ENCODE data around the gene SCFD2.
A peak's percentile ranks its signal among the peaks of the same experiment; 100 is the strongest.

The SCFD2 gene

DNA sequence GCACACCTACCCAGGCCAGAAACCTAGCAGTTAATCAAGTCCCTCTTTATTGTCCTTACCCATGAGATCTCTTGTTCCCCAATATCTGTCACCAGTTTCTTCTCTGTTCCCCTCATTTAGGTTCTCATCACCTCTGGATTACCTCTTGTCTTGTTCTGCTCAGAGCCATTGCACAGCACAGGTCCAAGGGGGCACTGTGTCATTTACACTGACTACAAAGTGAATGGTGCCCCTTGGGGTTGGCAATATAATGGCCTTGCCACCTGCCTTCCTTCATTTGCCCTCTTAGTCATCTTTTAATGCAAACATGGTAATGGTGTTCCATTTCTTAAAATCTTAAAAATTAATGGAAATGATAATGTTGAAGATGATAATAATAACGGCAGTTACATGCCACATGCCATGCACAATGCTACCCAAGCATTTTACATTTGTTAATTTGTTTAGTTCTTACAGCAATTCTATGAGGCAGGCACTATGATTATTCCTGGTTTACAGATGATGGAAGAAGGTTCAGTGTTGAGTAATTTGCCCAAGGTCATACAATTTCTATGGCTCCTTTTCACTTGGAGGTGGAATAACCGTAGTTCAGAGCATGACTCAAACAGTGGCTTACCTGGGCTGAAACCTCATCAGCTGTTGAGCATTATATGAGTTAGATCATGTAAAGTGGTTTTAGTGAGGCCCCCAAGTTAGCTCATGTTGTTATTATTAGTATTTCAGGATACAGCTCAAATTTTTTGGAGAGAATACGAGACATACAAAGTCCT, 385.9 kb downstream of the SCFD2 start:
- DNase-seq: peak in 1 of 2 experiments; percentile 15

DNA sequence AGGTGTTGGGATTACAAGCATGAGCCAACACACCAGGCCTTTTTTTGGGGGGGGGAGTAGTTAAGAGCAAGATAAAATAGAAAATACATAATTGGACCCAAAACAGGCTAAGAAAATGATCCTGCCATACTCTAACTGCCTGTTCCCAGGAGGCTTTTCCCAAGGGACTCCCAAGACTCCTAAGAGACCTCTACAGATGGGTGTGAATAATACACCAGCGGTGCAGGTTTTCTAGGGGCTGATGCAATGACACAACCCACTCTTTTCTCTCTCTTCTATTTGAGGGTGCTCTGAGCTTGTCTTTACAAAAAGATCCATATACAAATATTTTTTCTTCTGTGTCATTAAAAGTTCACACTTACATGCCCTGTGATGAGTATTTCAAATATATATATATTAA, 386.8 kb downstream of the SCFD2 start:
- DNase-seq: no peak

DNA sequence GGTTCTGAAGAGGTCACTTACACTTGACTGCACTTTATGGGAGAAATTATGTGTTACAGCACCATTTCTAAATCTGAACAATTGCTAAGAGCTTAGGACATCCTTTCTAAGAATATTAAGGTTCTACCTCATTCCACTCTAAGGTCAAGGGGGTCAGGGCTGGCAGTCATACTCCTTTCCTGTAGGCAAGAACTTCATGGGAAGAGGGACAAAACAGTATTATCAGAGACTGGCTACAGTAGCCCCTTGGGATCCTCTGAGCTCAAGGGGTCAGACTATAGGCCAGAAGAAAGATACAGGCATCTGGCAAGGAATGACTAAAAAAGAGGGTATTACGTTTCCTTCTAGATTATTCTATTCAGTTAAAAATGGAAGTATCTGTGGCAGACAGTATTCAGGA, 388.6 kb downstream of the SCFD2 start:
- no peak for DNase-seq

DNA sequence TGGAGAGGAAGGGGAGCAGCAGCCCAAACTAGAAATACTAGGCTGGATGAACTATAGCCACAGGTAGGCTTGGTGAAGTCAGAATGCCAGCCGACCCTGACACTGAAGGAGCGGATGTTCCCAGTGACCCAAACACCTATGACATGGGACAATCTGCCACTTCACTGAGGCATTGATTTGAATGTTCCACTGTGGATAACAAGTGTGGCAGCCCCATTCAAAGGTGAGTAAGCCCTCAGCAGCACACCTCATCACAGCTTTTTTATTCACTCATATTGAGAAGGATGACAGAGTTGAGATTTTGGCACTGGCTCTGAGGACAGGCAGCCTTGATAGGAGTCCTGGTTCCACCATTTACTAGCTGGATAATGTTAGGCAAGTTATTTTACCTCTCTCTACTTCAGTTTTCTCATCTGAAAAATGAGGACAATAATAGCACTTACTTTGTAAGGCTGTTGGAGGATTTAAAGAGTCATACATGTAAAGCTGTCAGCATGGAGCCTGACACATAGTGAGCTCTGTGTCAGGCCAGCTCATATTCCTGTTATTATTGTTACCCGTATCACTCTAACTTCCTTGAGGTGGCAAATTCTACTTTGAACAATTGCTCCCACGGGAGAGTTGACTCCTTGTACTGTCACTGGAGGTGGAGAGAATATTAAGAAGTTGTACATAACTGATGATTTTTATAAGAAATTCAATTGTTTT, 389.2 kb downstream of the SCFD2 start:
- DNase-seq: no peak

- no peak for DNase-seq
Measured at GRCh38 chr4:52968691-52969090, 397.2 kb downstream of the SCFD2 start.

GRCh38 chr4:52968241-52968640, 397.6 kb downstream of the SCFD2 start:
- DNase-seq: no peak

DNA sequence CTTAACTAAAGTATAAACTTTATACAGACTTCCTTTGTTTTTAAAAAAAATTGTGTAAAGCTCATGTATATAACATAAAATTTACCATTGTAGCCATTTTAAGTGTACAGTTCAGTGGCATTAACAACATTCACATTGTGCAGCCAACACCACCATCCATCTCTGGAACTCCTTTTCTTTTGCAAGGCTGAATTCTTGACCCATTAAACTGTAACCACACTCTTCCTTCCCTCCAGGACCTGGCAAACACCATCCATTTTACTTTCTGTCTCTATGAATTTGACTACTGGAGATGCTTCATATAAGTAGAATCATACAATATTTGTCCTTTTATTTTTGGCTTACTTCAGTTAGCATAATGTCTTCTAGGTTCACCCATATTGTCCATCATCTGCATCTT, 399.1 kb downstream of the SCFD2 start:
- DNase-seq: no peak

DNA sequence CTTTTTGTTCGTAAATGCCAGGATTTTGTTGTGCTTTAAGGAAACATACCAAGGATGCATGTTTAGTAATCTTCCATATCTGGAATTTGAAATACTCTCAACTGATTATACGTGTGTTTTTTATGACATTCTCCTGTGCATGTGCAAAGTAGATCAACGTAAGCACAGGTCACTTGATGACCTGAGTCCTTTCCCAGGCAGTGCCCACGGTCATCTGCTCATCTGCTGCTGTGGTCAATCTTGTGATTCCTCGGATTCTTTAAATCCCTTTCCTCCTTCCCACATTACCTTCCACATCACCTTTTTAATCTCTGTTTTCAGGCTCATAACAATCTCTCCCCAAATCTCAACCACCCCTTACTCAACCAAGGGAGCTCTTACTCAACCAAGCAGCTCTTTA, 399.7 kb downstream of the SCFD2 start:
- no peak for DNase-seq

DNA sequence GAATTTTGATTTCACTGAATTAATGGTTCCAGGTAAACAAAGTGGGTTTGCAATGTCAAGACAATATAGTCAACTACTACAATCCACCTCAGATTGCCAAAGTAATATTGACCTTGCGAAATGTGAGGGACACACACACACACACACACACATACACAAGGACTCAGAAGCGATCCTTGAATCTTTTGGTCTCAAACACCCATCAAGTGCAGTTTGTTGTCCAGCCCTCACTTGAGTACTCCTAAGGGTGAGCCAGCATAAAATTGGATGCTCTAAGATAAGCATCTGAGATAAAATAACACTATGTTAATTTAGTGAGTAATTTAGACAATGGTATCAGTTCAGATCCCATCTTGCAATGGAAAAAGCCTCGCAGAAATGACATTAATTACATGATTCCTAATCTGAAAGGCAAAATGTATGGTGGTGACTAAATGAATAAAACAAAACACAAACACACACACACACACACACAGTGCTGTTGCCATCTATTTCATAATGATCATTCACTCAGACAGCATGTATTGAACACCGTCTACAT, 401.2 kb downstream of the SCFD2 start:
- DNase-seq: no peak

GRCh38 chr4:52964011-52964410, 401.9 kb downstream of the SCFD2 start:
- DNase-seq: no peak

DNA sequence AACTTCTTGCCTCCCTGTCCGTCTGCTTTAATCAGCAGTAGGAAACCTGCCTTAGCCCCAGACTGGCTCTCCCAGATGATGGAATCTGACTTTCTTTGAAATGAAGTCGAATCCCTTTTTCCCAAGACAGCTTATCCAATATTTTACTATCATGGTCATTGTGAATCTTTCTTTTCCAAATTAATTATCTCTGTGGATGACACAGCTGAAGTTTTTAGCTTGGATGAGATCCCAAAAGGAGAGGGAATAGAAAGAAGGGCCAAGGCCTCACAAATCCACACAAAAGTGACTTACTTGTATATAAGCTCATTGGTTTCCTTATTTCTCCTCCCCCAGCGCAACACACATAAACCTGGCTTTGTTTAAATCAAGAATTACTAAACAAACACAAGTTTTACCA, 403.1 kb downstream of the SCFD2 start:
- no peak for DNase-seq

DNA sequence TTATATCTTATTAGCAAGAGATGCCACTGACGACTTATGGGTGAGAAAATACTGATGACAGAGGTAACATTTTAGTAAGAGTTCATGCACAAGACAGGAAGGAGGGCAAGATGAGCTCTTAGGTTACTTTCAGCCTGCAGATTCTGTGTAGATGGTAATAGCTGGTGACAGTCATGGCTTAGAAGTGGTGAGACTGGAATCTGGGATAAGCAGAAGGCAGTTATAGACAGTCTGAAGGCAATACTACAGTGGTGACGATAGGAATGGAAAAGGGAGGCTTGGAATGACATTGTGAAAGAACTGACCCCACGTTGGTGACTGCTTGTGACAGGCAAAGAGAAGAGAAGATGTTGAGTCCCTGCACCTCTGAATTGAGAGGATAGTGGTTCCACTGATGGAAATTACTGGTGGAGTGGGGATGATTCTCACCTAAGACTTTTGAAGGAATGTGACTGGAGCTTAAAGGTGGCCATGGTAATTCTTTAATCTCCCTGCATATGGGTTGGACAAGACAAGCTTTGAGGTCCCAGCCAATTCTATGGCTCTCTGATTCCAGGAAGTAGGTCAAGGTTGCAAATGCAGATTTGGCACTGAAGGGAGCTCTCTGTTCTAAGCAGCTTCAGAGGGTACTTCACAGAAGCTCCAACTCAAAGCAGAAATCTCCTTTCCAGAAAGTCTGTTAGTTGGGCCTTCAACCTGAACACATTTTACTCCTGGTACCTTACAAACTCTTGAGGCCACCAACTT, 404.0 kb downstream of the SCFD2 start:
- no peak for DNase-seq

DNA sequence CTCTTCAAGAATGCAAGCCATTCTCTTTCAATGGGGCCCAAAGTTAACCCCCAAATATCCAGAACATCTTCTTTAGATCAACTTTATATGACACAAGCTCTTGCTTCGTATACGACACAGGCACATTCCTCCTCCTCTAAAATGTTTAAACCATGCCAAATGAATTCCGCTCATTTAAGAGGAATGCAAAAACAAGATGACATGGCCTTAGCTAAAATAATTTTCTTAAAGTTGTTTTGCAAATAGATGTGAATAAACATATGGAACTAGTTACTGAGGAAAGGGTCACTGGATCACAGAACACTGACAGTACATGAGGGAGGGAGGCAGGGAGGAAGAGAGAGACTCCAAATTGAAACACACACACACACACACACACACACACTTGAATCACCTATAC, 406.3 kb downstream of the SCFD2 start:
- DNase-seq: no peak

GRCh38 chr4:52957835-52958631, 407.8 kb downstream of the SCFD2 start:
- DNase-seq: peak in 1 of 2 experiments; percentile 8

DNA sequence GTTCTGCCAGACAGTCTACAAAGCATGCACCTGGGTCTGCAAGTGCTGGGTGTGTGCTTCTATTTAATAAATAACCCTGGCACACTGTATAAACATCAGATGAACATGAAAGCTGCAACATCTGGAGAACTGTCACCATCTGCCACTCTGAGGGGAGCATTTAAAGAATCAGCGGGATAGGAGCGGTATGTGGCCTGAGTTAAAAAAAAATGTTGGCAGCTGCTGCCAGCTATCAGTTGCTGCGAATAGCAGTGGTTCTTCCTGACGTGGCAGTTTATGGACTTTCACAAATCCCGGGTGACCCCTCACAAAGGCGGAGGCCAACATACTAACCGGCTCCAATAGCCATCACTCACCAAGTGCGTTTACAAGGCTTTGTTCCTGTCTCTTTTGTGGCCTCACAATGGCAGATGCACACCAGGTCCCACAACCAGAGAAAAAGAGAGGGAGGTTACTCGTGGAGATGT, 408.6 kb downstream of the SCFD2 start:
- DNase-seq: peak; percentile 79 to 91

- no peak for DNase-seq
Measured at GRCh38 chr4:52956691-52957090, 409.2 kb downstream of the SCFD2 start.

DNA sequence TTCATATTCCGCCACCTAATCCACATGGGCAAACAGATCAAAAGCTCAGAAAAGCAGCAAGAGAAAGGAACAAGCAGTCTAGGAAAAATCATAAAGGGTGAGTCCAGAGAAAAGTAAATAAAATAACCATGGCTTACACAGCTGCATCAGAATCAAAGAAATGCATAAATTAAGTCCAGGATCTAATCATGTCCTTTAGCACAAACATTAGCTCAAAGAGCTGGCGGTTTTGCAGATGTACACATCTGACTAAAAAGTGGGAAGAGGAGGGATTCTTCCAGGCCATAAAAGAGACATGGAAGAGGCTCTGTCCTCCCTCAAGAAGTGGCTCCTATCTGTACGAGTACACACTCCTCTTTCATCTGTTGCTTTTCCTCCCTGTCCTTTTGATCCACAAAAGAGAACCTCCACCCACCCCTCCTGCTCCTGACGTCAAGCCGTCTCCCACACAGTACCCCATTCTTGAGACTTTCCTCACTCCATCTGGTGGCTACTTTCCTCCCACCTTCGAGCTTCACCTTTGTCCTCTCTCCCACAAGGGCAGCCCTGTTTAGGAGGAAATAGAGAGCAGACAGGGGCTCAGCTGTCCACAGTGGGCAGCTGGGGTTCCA, 411.2 kb downstream of the SCFD2 start:
- peak in 1 of 2 experiments; percentile 15 for DNase-seq

- DNase-seq: no peak
Measured at GRCh38 chr4:52952540-52952939, 413.3 kb downstream of the SCFD2 start.

- DNase-seq: no peak
Measured at GRCh38 chr4:52951016-52951415, 414.8 kb downstream of the SCFD2 start.

DNA sequence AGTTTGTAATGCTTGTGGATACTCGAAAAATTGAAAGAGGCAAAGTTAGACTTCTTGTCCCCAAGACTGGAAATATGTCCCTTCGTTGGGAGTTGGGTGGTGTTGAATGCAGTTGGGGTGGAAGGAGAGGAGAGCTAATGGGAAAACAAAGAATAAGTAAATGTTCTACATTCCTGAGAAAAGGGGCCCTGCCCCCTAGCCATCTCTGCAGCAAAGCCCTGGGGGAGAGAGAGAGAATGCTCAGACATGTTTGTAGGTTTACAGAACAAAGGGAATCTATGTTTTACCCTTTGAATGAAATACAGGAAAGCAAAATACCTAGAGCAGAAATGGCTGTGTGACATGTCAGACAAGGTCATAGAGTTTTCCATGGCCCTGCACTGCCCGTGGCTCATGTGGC, 415.6 kb downstream of the SCFD2 start:
- DNase-seq: no peak

DNA sequence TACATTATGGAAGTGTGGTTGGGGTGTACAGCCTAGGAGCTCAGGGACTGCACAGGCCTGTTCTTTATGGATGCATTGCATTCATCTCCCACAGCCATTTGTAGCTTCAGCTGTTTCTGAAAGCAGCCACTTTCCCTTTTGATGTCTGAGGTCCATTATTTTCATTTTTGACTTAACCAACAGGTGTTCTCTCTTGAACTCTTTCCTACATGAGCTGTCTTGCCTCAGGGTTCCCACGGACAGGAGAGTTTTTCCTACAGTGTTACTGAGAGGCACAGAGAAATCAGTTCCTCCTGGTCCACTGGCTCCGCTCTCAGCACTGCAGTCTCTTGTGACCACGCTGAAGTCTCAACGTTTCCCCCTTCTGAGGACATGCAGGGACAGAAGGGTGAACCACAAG, 416.5 kb downstream of the SCFD2 start:
- no peak for DNase-seq

DNA sequence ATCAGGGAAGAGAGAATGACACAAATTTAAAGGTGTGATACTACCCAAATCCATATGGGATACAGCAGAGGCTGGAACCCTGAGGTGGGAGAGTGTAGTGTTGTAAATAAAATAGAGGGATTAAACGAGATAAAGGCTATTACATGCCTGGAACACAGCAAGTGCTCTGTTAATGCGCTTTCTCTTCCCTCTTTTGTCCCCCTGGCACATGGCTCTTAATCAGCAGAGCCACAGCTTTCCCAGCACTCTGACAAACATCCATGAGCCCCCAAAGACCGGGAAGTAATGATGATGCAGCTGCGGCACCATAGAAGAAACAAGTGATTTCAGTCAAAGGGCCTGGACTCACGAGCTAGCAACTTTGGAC, 417.8 kb downstream of the SCFD2 start:
- no peak for DNase-seq

Data from SHP77 (cell line).